Measurements from ENCODE around the gene EIF2B4.
A peak's percentile ranks its signal among the peaks of the same experiment; 100 is the strongest.

Gene EIF2B4

GRCh38 chr2:27370026-27370815 is at the start of gene EIF2B4, which contains the start of gene SNX17:
Gene EIF2B4, minus strand, starts transcription at chr2:27370338. Its CDS starts 24 bp downstream, at chr2:27370314.
Gene SNX17, plus strand, starts transcription at chr2:27370616. Its CDS starts 128 bp downstream, at chr2:27370744.
- DNase-seq: peak; percentile 97 to 99 (median 99)

GRCh38 chr2:27416151-27416550 is 46.0 kb upstream of the EIF2B4 start:
- DNase-seq: no peak

GRCh38 chr2:27412419-27413152 is 42.4 kb upstream of the EIF2B4 start:
- no peak for DNase-seq

GRCh38 chr2:27409321-27410073 is 39.4 kb upstream of the EIF2B4 start, which contains the start of gene PPM1G:
Gene PPM1G, minus strand, starts transcription at chr2:27409591. Its CDS starts 169 bp downstream, at chr2:27409422.
- DNase-seq: peak; percentile 90 to 94 (median 92)

- DNase-seq: peak in 1 of 6 experiments; percentile 11
These were observed 38.6 kb upstream of the EIF2B4 start for GRCh38 chr2:27408601-27409320.

GRCh38 chr2:27407798-27408491 is 37.8 kb upstream of the EIF2B4 start:
- no peak for DNase-seq

GRCh38 chr2:27400348-27401135 is 30.4 kb upstream of the EIF2B4 start:
- no peak for DNase-seq

GRCh38 chr2:27398962-27399361 is 28.8 kb upstream of the EIF2B4 start:
- no peak for DNase-seq

GRCh38 chr2:27393225-27393624 is 23.1 kb upstream of the EIF2B4 start:
- DNase-seq: no peak

GRCh38 chr2:27390822-27391679 is 20.9 kb upstream of the EIF2B4 start:
- peak in 3 of 6 experiments; percentile 43 to 55 (median 54) for DNase-seq

- no peak for DNase-seq
These were observed 11.5 kb upstream of the EIF2B4 start for GRCh38 chr2:27381577-27382181.

GRCh38 chr2:27380626-27381545 is 10.7 kb upstream of the EIF2B4 start, which contains the start of gene ZNF513:
Gene ZNF513, minus strand, starts transcription at chr2:27380734. Its CDS starts 208 bp downstream, at chr2:27380526.
- peak; percentile 65 to 86 (median 76) for DNase-seq

- peak in 4 of 6 experiments; percentile 49 to 63 (median 54) for DNase-seq
These were observed 9.9 kb upstream of the EIF2B4 start for GRCh38 chr2:27379836-27380625.

GRCh38 chr2:27379383-27379835 is 9.3 kb upstream of the EIF2B4 start:
- DNase-seq: no peak

GRCh38 chr2:27378809-27379290 is 8.7 kb upstream of the EIF2B4 start:
- DNase-seq: no peak

GRCh38 chr2:27378096-27378808 is 8.1 kb upstream of the EIF2B4 start:
- peak in 2 of 6 experiments; percentile 2 to 11 for DNase-seq
